CD14-positive monocyte (primary cell): ENCODE results near the gene ZBBX. TPM values are rescaled to one million over a fixed set of nuclear protein-coding genes. Genes with fewer than 3 reads are reported as not detected.

ENCODE experiments used
- DNase-seq, 3 donors: peaks; one replicate each; pipeline ENCODE4 v3.0.0-alpha.2; 2011 to 2022
- H2AFZ ChIP-seq: 2 replicates; pipeline ENCODE4 v1.6.0; 2012; ENCODE audit warnings: mild to moderate bottlenecking, low read depth, low read length, inconsistent platforms; ENCODE audit not compliant: insufficient read depth, poor library complexity, severe bottlenecking
- H3K27ac ChIP-seq, 2 donors: 1 replicate in 1 of 2; 2 replicates in 1 of 2; pipeline ENCODE4 v1.5.1; 2012 to 2013; ENCODE audit warnings: low read length in 2 of 2, control low read depth in 1 of 2, inconsistent platforms in 1 of 2, low read depth in 1 of 2, mild to moderate bottlenecking in 1 of 2
- H3K27me3 ChIP-seq, 2 donors: one replicate each; pipeline versions ENCODE4 v1.6.0 to v1.6.1; 2011 to 2013; ENCODE audit warnings: low read length in 2 of 2; ENCODE audit not compliant: control insufficient read depth in 2 of 2, insufficient read depth in 2 of 2
- H3K36me3 ChIP-seq, 2 donors: replicated peaks in 1 of 2; 1 replicate in 1 of 2; 2 replicates in 1 of 2; pipeline versions ENCODE4 v1.5.1 to v1.6.1; 2012 to 2013; ENCODE audit warnings: low read length in 2 of 2, control low read depth in 1 of 2, inconsistent platforms in 1 of 2, mild to moderate bottlenecking in 1 of 2; ENCODE audit not compliant: insufficient read depth in 2 of 2, control insufficient read depth in 1 of 2
- H3K4me1 ChIP-seq, 2 donors: 1 replicate in 1 of 2; 2 replicates in 1 of 2; pipeline versions ENCODE4 v1.5.1 to v1.6.1; 2012 to 2013; ENCODE audit warnings: low read length in 2 of 2, control low read depth in 1 of 2, inconsistent platforms in 1 of 2, mild to moderate bottlenecking in 1 of 2, moderate library complexity in 1 of 2; ENCODE audit not compliant: insufficient read depth in 2 of 2, control insufficient read depth in 1 of 2
- H3K4me2 ChIP-seq: replicated peaks from 2 replicates; pipeline ENCODE3; 2012; ENCODE audit warnings: low read length, moderate library complexity, mild to moderate bottlenecking; ENCODE audit not compliant: poor library complexity, severe bottlenecking; ENCODE audit errors: extremely low read depth
- H3K4me3 ChIP-seq, 3 experiments: fragments of 200-600 bp in 1 of 3; sonication (generic) in 1 of 3; replicated peaks in 1 of 3; 1 replicate in 2 of 3; 2 replicates in 1 of 3; pipeline ENCODE4 v1.5.1; 2011 to 2013; ENCODE audit warnings: low read length in 3 of 3, mild to moderate bottlenecking in 3 of 3, control low read depth in 2 of 3, low read depth in 2 of 3, inconsistent platforms in 1 of 3, moderate library complexity in 1 of 3
- H3K79me2 ChIP-seq: 2 replicates; pipeline ENCODE4 v1.6.0; 2012; ENCODE audit warnings: mild to moderate bottlenecking, control low read depth, inconsistent platforms, low read length, moderate library complexity; ENCODE audit not compliant: insufficient read depth
- H3K9ac ChIP-seq: 2 replicates; pipeline ENCODE4 v1.6.0; 2017; ENCODE audit warnings: low read length, mild to moderate bottlenecking; ENCODE audit not compliant: insufficient read depth, poor library complexity, severe bottlenecking
- H3K9me3 ChIP-seq, 2 donors: replicated peaks in 1 of 2; 1 replicate in 1 of 2; 2 replicates in 1 of 2; pipeline versions ENCODE4 v1.5.1 to v1.6.1; 2012 to 2013; ENCODE audit warnings: low read length in 2 of 2, control low read depth in 1 of 2; ENCODE audit not compliant: control insufficient read depth in 1 of 2, insufficient read depth in 1 of 2
- H4K20me1 ChIP-seq: 2 replicates; pipeline ENCODE4 v1.6.0; 2012; ENCODE audit warnings: mild to moderate bottlenecking, low read length, control low read depth, moderate library complexity; ENCODE audit not compliant: insufficient read depth
- H3K27ac Mint-ChIP-seq, 7 donors: one replicate each; pipeline ENCODE4 v1.8.0; 2020; ENCODE audit warnings: mild to moderate bottlenecking in 7 of 7, mixed read lengths in 7 of 7, moderate library complexity in 6 of 7, inconsistent platforms in 2 of 7
- H3K27me3 Mint-ChIP-seq, 3 donors: one replicate each; pipeline ENCODE4 v1.8.0; 2021 to 2022; ENCODE audit warnings: low read depth in 3 of 3, mild to moderate bottlenecking in 3 of 3, mixed read lengths in 3 of 3, moderate library complexity in 3 of 3, inconsistent platforms in 1 of 3
- H3K36me3 Mint-ChIP-seq, 2 donors: one replicate each; pipeline ENCODE4 v1.8.0; 2020; ENCODE audit warnings: mixed read lengths in 2 of 2, inconsistent platforms in 1 of 2, mild to moderate bottlenecking in 1 of 2
- H3K4me1 Mint-ChIP-seq: one replicate; pipeline ENCODE4 v1.8.0; 2020; ENCODE audit warnings: mild to moderate bottlenecking, mixed read lengths
- H3K4me3 Mint-ChIP-seq, 2 donors: one replicate each; pipeline ENCODE4 v1.8.0; 2020; ENCODE audit warnings: mild to moderate bottlenecking in 2 of 2, mixed read lengths in 2 of 2, moderate library complexity in 1 of 2
- H3K9me3 Mint-ChIP-seq, 7 donors: one replicate each; pipeline ENCODE4 v1.8.0; 2020 to 2022; ENCODE audit warnings: mixed read lengths in 7 of 7, mild to moderate bottlenecking in 6 of 7, moderate library complexity in 6 of 7, inconsistent platforms in 2 of 7
- WGBS: methylation state at CpG from one replicate; pipeline ENCODE4 v1.1.5; 2013; ENCODE audit warnings: missing lambda C conversion rate; ENCODE audit not compliant: insufficient coverage; 5-methylcytosine and 5-hydroxymethylcytosine counted together
- intact Hi-C, 2 donors: fragments of 100-400 bp; cut with micrococcal nuclease; formaldehyde crosslinking; loops; one replicate each; pipeline versions ENCODE4 v1.15.0 to v1.15.1; 2023
- polyA plus RNA-seq, 3 donors: library from polyadenylated mRNA; depleted of rRNA in 1 of 3; unstranded in 2 of 3; stranded (reverse) in 1 of 3; fragments of 300-500 nt in 2 of 3; fragments of >200 nt in 1 of 3; fragmentation: Illumina TruSeq in 2 of 3; gene quantifications; 1 replicate in 2 of 3; 2 replicates in 1 of 3; pipeline ENCODE4 v1.2.3, GENCODE V29; 2012 to 2021
- TF ChIP-seq, protein P1 (sequence below): fragments of 200-600 bp; IDR thresholded peaks from one replicate; pipeline ENCODE4 v1.8.0; 2022; ENCODE audit warnings: antibody characterized with exemption, mild to moderate bottlenecking

The ZBBX gene
- polyA plus RNA-seq, 3 donors: not detected

DNA sequence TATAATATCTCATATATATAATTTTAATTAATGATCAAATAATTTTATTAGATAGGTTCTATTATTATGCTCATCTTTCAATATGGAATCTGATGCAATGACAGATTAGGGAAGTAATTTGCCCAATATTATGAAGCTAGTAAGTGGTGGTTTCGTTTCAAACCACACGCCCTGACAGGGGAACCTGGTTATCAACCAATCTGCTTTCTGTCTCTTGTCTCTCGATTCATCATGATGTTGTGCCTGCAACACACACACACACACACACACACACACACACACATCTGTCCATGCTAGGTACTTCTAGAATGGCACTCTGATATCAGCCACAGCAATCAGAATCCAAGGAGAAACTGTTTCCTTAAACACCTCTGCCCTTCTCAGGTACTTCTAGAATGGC lies 128.4 kb downstream of the ZBBX start:
- Histone ChIP-seq H3K4me2 (no peak overlapping the region), H3K4me1 (no peaks in the 10 kb centered on the region), H3K4me3 (no peak overlapping the region), H3K79me2 (no peaks in the 10 kb centered on the region), H3K9me3 (peaks cover 4 to 28% of the 10 kb centered on the region in 2 donors), H3K36me3 (no peaks in the 10 kb centered on the region), H3K27me3 (no peaks in the 10 kb centered on the region), H3K9ac (no peak overlapping the region), H2AFZ (no peak overlapping the region), H3K27ac (no peak overlapping the region), H4K20me1 (no peaks in the 10 kb centered on the region)
- Mint-ChIP-seq H3K27ac (no peak overlapping the region), H3K36me3 (no peaks in the 10 kb centered on the region), H3K4me3 (no peak overlapping the region), H3K27me3 (peaks cover 1 to 7% (median 2%) of the 10 kb centered on the region in 3 donors), H3K9me3 (peaks cover 0 to 17% (median 7%) of the 10 kb centered on the region in 7 donors), H3K4me1 (peaks cover 2% of the 10 kb centered on the region)
- 23% methylated on average over 3 of the region's 3 CpGs for WGBS
- TF ChIP-seq, protein P1, sequence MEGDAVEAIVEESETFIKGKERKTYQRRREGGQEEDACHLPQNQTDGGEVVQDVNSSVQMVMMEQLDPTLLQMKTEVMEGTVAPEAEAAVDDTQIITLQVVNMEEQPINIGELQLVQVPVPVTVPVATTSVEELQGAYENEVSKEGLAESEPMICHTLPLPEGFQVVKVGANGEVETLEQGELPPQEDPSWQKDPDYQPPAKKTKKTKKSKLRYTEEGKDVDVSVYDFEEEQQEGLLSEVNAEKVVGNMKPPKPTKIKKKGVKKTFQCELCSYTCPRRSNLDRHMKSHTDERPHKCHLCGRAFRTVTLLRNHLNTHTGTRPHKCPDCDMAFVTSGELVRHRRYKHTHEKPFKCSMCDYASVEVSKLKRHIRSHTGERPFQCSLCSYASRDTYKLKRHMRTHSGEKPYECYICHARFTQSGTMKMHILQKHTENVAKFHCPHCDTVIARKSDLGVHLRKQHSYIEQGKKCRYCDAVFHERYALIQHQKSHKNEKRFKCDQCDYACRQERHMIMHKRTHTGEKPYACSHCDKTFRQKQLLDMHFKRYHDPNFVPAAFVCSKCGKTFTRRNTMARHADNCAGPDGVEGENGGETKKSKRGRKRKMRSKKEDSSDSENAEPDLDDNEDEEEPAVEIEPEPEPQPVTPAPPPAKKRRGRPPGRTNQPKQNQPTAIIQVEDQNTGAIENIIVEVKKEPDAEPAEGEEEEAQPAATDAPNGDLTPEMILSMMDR: no peak
- intact Hi-C loops: no loop called here
- no peak for DNase-seq

GRCh38 chr3:167246252-167246651 lies 133.8 kb downstream of the ZBBX start:
- no peak for DNase-seq
- intact Hi-C loops: no loop called here
- no peaks in the 10 kb centered on the region for H3K36me3 ChIP-seq
- H3K27me3 ChIP-seq: no peaks in the 10 kb centered on the region
- peaks cover 4 to 26% of the 10 kb centered on the region in 2 donors for H3K9me3 ChIP-seq
- Mint-ChIP-seq H3K9me3 (peaks cover 0 to 25% (median 13%) of the 10 kb centered on the region in 7 donors), H3K36me3 (no peaks in the 10 kb centered on the region), H3K27me3 (peaks cover 0 to 5% (median 1%) of the 10 kb centered on the region in 3 donors), H3K27ac (no peak overlapping the region), H3K4me3 (no peak overlapping the region), H3K4me1 (no peaks in the 10 kb centered on the region)
- no peaks in the 10 kb centered on the region for H3K4me1 ChIP-seq
- H3K9ac ChIP-seq: no peak overlapping the region
- H4K20me1 ChIP-seq: no peaks in the 10 kb centered on the region
- no peak overlapping the region for H3K4me3 ChIP-seq
- H3K4me2 ChIP-seq: no peak overlapping the region
- TF ChIP-seq, protein P1: no peak
- H2AFZ ChIP-seq: no peak overlapping the region
- no peak overlapping the region for H3K27ac ChIP-seq
- no peaks in the 10 kb centered on the region for H3K79me2 ChIP-seq
